Testis (tissue), 3 donors: ENCODE results near the gene AFAP1. TPM values are rescaled to one million over a fixed set of nuclear protein-coding genes. Genes with fewer than 3 reads are reported as not detected.

Experiments used
- DNase-seq: peaks from one replicate; pipeline ENCODE4 v3.0.0-alpha.2; 2019
- H3K27ac ChIP-seq, 2 donors: fragments of 200-600 bp; sonication (generic); one replicate each; pipeline ENCODE4 v1.5.1; 2019
- H3K27me3 ChIP-seq: fragments of 200-600 bp; sonication (generic); one replicate; pipeline ENCODE4 v1.5.1; 2019
- H3K36me3 ChIP-seq: fragments of 200-600 bp; sonication (generic); one replicate; pipeline ENCODE4 v1.5.1; 2017; ENCODE audit warnings: low read depth; ENCODE audit errors: missing control alignments
- H3K4me1 ChIP-seq: fragments of 200-600 bp; sonication (generic); one replicate; pipeline ENCODE4 v1.5.1; 2019
- H3K4me3 ChIP-seq, 2 donors: fragments of 200-600 bp; sonication (generic); one replicate each; pipeline ENCODE4 v1.5.1; 2017 to 2019
- H3K9me3 ChIP-seq: fragments of 200-600 bp; sonication (generic); one replicate; pipeline ENCODE4 v1.5.1; 2017
- CTCF ChIP-seq, 3 experiments: fragments of 450-650 bp in 2 of 3; fragments of 200-600 bp in 1 of 3; sonication (generic) in 1 of 3; IDR thresholded peaks; one replicate each; pipeline ENCODE4 v1.5.1; 2016 to 2019; ENCODE audit warnings: antibody characterized with exemption in 3 of 3, mild to moderate bottlenecking in 2 of 3, moderate library complexity in 1 of 3
- POLR2A ChIP-seq: fragments of 450-650 bp; IDR thresholded peaks from one replicate; pipeline ENCODE4 v1.6.1; 2017; ENCODE audit warnings: antibody characterized with exemption, mild to moderate bottlenecking, moderate library complexity
- WGBS, 2 donors: methylation state at CpG; one replicate each; pipeline ENCODE4 v1.1.5; 2018; 5-methylcytosine and 5-hydroxymethylcytosine counted together
- intact Hi-C: fragments of 100-400 bp; cut with DNase I; formaldehyde crosslinking; loops from one replicate; pipeline ENCODE4 v1.15.1; 2023; ENCODE audit warnings: low total_unique reads
- polyA plus RNA-seq: library from polyadenylated mRNA; stranded (reverse); fragments of 350-450 nt; fragmentation: Illumina TruSeq; extraction: RNeasy Lipid Tissue Mini Kit (QIAGEN cat#74804); gene quantifications from one replicate; pipeline ENCODE4 v1.2.3, GENCODE V29; 2014; ENCODE audit warnings: low read depth, low replicate concordance; ENCODE audit not compliant: insufficient read depth
- total RNA-seq, 2 donors: library from RNA; depleted of rRNA; stranded (reverse); fragments of >200 nt; gene quantifications; one replicate each; pipeline ENCODE4 v1.2.3, GENCODE V29; 2016

AFAP1 gene
- total and polyA plus RNA-seq, 3 donors from 2014 or later, result 23.1 to 52.4 (median 51.4) TPM

GRCh38 chr4:7864685-7865084, 75.0 kb downstream of the AFAP1 start:
- WGBS, 2 donors, result 63 to 80% methylated on average over 2 of the region's 2 CpGs
- intact Hi-C loops, result no loop called here
- H3K4me3 ChIP-seq, result no peak overlapping the region
- H3K36me3 ChIP-seq, result no peaks in the 10 kb centered on the region
- H3K4me1 ChIP-seq, result no peaks in the 10 kb centered on the region
- no peak overlapping the region for H3K27ac ChIP-seq
- TF ChIP-seq POLR2A (no peak), CTCF (IDR thresholded peaks at IDR 0.05) (no peak)
- H3K9me3 ChIP-seq, result no peaks in the 10 kb centered on the region
- no peaks in the 10 kb centered on the region for H3K27me3 ChIP-seq
- no peak for DNase-seq

- Histone ChIP-seq H3K9me3 (no peaks in the 10 kb centered on the region), H3K27me3 (no peaks in the 10 kb centered on the region), H3K4me3 (no peak overlapping the region), H3K36me3 (no peaks in the 10 kb centered on the region), H3K4me1 (no peaks in the 10 kb centered on the region), H3K27ac (no peak overlapping the region)
- 99 to 100% methylated on average over 4 of the region's 4 CpGs for WGBS, 2 donors
- intact Hi-C loops, result no loop called here
- no peak for DNase-seq
- TF ChIP-seq CTCF (IDR thresholded peaks at IDR 0.05) (no peak), POLR2A (no peak)
These were observed 75.6 kb downstream of the AFAP1 start for GRCh38 chr4:7863911-7864681.

- Histone ChIP-seq H3K9me3 (no peaks in the 10 kb centered on the region), H3K36me3 (no peaks in the 10 kb centered on the region), H3K4me1 (no peaks in the 10 kb centered on the region), H3K27me3 (no peaks in the 10 kb centered on the region), H3K27ac (no peak overlapping the region), H3K4me3 (no peak overlapping the region)
- no peak for DNase-seq
- WGBS, 2 donors, result 86 to 92% methylated on average over 16 of the region's 16 CpGs
- TF ChIP-seq POLR2A, result no peak
- no peak for TF ChIP-seq CTCF (IDR thresholded peaks at IDR 0.05)
- intact Hi-C loops, result no loop called here
These were observed 77.0 kb downstream of the AFAP1 start for GRCh38 chr4:7862561-7863192.

- DNase-seq, result no peak
- WGBS, 2 donors, result 63 to 67% methylated on average over 6 of the region's 6 CpGs
- intact Hi-C loops, result no loop called here
- Histone ChIP-seq H3K4me3 (no peak overlapping the region), H3K27me3 (no peaks in the 10 kb centered on the region), H3K27ac (no peak overlapping the region), H3K4me1 (peaks cover 3% of the 10 kb centered on the region), H3K36me3 (no peaks in the 10 kb centered on the region), H3K9me3 (no peaks in the 10 kb centered on the region)
- TF ChIP-seq CTCF (IDR thresholded peaks at IDR 0.05) (no peak), POLR2A (no peak)
These were observed 78.2 kb downstream of the AFAP1 start for GRCh38 chr4:7861440-7861881.
